ENCODE measurements around the gene ARAP1.

DNA sequence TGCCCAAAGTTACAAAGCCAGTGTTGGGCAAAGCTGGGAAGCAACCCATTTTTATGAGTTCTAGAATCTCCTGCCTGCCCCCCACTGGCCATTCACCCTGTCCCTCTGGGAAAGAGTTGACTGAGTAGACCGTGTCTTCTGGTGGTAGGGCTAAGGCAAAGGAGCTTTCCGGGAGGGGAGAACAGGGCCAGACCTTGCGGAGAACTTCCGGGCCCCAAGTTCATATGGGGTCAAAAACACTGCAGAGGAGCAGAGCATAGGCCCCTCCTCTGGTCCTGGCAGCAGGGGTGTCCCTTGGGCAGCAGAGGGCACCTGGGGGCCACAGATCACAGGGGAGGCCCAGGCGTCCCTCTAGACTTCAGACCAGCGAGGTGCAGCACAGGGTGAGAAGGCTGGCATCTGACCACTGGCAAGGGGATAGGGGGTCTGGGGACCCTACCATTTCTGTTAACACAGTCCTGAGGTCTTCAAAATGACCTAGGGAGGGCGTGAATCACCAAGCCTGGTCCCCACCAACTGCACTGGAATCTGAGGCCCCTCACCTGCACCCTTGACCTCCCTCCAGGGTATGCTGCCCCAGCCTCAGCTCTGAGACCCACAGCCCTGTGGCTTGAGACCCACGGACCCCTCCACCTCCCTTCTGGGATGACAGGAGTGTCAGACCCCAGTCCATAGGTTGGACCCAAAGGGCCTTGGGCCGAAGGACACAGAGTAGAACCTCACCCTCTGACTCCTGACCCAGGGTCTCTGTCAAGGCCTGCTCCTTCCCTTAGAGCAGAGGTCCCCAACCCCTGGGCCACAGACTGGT is 1.3 kb upstream of the ARAP1 start:
- TF ChIP-seq POLR2A (IDR thresholded peaks at IDR 0.05; ENCODE audit: low read depth, low read length) (no peak), POLR2AphosphoS5 (IDR thresholded peaks at IDR 0.05; ENCODE audit: low read depth, low read length) (no peak), TAF1 (IDR thresholded peaks at IDR 0.05; ENCODE audit: low read depth, low read length) (no peak), SPI1 (IDR thresholded peaks at IDR 0.05; ENCODE audit: low read depth, low read length) (no peak), PAX5 (IDR thresholded peaks at IDR 0.05; ENCODE audit: insufficient read depth, low read length, severe bottlenecking) (no peak), POU2F2 (IDR thresholded peaks at IDR 0.05; ENCODE audit: low read depth, low read length) (no peak)
